Stimulated activated CD4-positive, alpha-beta T cell treated with anti-CD3 and anti-CD28 coated beads, Interleukin-2, amount 100 ng/mL, for 24 hours (primary cell): ENCODE measurements around the gene GNS.

Source experiments
- DNase-seq, 2 donors: peaks; one replicate each; pipeline ENCODE4 v3.0.0-alpha.2; 2020

The GNS gene

DNA sequence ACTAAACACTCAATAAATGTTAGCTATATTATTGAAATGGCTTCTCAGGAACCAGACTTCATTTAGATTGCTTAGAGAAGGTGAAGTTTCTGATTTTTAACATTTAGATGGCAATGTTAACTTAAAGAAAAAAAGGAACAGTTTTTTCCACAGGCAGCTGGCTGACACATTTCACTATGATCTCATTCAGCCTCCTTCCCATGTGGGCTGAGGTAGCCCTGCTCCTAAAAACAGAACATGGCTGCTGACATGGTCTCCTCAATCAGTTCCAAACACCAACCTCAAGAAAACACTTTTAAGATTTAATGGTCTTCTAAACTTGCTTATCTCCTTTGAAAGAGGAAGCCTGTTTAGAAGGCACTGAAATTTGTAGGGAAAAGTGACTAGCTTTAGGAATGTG is 23.8 kb downstream of the GNS start:
- DNase-seq: no peak

DNA sequence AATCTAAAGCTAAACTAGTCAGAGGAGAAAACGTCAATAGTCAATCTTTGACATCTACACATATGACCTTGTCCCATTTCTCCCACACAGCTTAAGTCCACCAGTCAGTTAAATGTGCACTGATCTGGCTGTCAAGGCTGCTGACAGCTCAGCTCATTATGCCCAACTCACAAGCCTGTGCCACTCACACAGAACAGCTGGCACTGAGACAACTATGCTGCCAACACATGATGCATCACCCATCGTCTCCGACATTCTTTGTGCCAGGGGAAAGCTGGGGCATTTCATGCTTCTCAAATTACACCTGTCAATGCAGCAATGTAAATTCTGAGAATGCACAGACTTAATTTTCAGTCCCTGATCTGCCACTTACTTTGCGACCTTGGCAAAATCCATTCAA is 25.3 kb downstream of the GNS start:
- no peak for DNase-seq

DNA sequence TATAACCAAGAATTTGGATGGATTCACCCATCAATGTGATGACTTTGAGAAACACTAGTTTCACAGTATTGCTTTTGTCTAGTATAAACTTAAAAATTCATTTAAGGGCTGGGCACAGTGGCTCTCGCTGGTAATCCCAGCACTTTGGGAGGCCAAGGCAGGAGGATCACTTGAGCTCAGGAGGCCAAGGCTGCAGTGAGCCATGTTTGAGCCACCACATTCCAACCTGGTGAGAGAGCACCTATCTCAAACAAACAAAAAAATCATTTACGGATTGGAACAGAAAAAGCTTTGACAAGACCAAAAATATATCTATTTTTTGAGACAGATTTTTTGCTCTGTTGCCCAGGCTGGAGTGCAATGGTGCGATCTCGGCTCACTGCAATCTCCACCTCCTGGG is 27.5 kb downstream of the GNS start:
- DNase-seq: no peak

DNA sequence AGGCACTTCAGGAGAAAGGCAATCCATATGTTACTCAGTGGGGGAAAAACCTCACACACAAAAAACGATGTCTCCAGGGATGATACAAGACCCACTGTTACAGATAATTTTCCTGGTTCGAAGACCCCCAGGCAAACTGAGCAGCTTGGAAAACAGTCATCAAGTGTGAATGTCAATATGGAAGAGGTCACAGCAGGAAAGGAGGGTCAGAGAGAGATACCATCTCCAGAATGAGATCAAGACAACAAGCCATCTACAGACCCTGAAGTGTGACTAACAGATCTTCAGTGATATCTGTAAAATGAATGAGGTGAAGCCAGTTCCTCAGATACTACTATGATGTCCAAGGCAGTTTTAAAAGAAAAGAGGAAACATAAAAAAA is 28.6 kb downstream of the GNS start:
- no peak for DNase-seq

DNA sequence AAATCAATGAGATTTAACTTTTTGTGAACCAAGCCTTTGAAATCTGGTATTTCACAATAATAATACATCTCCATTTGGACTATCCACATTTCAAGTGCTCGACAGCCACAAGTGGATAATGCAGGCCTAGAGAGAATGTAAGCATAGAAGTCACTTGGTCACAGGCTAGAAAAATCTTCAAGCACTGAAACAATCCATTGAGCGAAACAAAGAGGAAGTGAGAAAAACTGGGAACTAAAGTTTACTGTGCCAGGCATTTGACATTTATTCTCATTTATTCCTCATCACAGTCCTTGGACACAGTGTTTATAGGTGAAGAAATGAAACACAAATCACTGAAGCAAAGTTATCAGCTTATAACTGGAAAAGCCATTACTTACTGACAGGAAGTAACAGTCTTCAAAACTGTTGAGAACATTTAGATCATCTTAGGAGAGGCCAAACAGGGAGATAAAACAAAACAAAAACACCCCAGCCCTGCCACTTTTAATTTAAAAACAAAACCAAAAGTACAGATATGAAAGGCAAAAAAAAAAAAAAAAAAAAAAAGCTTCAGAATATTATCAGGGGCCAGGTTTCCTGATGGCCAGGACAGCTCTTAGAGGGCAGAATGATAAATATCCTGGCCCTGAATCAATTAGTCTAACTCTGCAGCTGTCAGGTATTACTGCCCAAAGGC is 29.2 kb downstream of the GNS start:
- no peak for DNase-seq

DNA sequence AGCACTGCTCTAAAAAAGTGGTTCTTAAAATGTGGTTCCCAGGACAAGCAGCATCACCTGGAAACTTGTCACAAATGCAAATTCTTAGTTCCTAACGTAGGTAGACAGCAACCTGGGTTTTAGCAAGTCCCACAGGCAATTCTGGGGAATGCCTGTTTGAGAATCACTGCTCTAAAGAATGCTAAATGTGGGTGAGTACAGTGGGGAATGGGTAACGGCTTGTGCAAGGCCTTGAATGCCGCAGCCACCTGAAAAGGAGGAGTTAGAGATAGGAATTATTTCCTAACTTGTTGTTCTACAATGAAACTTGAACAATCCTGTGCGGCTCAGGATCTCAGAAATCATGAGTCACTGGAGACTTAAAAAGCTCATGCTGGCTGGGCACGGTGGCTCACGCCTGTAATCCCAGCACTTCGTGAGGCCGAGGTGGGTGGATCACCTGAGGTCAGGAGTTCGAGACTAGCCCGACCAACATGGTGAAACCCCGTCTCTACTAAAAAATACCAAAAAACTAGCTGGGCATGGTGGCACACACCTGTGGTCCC is 34.9 kb downstream of the GNS start:
- DNase-seq: no peak

DNA sequence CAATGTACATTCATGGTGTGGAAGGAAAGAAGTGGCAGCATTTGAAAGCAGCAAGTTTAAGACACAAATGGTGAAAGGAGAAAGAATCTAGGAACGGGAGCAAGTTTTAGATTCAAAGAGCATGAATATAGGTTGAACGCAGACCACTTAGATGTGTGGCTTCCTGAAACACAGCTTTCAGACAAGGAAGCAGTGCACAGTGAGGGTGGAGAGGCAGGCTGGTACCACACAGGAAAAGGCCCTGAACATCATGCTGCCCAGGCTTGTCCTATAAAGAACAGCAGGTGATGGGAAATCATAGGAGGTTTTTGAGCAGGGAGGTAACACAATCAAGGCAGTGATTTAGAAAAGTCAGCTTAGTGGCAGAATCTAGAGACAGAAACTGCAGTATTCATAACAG is 35.6 kb downstream of the GNS start:
- DNase-seq: no peak

DNA sequence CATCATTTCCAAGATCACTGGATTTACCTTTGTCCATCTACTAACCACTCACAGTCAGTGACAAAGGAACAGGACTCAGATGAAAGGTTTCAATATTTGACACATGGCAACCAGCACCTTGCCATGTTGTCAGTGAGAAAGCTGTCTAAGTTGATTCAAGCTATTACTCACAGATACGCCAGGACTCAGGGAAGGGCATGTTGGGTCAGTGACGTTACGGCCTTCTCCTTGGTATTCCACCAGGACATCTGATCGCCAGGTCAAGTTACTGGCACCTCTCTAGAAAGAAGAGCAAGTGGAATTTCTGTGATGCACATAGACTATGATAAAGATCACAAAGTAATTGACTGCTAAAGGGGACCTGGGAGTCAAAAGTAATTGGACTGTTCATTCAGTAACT is 36.4 kb downstream of the GNS start:
- no peak for DNase-seq

DNA sequence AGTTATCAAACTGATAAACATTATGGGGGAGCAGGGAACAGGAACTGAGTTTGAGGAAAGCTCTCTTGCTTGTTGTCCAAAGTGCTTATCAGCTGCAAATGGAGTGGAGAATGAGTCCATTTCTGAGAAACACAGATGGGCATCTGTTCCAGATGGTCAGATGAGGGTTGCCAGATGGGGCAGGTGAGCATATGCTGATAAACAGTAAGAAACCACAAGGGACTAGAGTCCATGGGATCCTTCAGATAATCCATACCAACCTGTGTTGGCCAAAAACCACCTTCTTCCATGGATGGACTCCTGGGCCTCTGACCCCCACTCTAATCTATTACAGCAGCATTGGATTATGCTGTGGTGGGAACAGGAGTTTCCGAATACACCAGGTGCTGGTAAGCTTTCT is 38.3 kb downstream of the GNS start:
- DNase-seq: no peak

DNA sequence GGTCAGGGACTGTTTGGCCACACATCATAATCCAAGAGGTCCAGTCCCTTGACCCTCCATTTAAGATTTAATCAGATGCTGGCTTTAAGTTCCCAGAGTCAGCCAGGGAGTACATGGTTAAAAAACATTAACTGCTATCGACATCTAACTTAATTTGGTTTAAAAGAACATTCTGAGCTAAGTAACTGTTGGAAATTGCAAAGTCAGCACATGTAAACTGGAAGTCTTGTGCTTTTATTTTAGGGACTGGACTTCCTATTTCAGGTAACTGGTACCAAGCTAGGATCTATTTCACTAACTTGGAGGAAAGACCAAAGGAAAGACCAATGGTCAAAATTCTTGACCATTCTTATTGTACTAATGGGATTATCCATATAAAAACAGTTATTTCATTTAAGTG is 40.6 kb downstream of the GNS start:
- DNase-seq: no peak

DNA sequence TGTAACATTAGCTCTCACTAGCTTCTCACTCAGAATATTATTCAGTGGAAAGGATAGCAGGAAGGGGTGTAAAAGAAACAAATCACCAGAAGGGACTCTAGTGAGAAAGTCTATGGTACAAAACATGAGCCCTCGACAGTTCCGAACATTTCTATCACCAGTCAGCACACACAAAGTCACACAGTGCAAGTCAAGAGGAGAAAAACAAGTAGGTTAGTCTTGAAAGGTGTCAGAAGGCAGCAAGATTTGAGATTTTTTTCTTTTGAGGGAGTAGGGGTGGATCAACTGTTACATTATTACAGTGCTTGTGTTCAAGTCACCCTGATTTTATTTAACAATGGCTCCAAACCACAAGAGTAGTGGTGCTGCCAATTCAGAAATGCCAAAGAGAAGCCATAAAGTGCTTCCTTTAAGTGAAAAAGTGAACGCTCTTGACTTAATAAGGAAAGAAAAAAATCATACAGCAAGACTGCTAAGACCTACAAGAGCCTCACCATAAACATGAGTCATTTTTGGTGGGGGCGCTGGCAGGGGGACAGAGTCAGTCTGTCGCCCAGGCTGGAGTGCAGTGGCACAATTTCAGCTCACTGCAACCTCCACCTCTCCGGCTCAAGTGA is 42.3 kb downstream of the GNS start:
- no peak for DNase-seq

DNA sequence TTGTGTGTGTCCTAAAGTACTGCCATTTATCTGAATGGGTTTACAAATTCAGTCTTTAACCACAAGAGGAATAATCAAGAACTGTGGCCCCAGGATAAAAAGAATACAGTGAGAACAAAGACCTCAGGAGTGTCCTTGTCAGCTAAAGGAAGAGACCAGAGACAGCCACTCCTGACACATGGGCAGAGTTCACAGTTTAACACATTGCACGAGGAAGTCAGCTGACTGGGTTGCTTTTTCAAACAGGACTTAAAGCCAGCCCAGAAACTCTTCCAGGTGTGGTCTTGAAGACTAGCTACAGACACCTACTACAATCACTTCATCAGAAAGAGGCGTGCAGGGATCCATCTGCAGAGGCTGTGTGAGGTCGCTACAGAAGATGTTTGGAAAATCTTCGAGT is 42.8 kb downstream of the GNS start:
- no peak for DNase-seq

DNA sequence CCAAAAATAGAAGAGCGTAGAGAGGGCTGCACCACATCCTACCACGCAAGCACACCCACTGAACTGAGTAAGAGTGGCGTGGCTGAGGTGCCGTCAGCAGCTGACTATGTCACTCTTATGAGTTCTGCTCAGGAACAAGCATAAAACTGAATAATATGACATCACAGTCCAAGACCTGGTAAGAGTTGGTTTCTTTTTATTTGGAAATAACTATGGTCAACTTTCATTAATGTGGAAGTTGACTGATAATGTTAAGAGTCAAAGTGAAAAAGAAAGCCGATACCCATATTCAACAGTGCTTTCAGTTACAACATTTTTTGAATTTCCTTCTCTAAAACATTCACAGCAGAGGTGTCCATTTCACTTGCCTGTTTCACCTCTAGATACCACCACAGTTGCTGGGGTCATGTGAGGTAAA is 44.6 kb downstream of the GNS start:
- DNase-seq: no peak

DNA sequence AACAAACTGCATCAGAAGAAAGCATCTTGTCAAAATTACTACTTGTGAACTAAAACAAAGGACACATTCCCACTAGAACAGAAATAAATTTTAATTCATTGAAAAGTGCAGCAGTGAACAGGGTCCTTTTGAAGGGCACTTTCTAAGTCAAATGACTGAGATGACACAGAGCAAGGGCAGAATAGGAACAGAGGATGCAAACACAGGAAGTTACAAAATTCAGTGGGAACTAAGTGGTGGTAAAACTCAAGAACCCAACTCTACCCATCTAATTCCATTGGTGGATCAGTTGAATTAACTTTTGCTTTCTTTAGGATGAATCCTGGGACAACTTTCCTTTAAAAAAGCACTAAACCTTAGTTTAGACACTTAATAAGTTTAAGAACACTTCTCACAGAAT is 45.8 kb downstream of the GNS start:
- no peak for DNase-seq

DNA sequence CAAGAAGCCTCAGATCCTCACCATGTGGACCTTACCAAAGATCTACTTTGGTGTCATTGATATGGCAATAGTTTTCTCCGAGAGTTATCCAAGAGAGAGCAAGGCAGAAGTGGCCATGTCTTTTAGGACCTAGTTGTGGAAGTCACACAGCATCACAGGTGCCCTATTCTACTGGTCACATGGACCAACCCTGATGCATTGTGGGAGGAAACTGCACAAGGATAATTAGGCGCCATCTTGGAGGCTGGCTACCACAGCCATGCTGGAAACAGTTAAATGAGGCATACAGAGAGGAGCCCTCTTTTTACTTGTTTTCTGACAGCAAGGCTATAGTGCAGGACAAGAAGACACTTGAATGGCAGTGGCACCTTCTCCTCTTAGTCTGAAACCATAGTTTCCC is 49.8 kb downstream of the GNS start:
- no peak for DNase-seq

DNA sequence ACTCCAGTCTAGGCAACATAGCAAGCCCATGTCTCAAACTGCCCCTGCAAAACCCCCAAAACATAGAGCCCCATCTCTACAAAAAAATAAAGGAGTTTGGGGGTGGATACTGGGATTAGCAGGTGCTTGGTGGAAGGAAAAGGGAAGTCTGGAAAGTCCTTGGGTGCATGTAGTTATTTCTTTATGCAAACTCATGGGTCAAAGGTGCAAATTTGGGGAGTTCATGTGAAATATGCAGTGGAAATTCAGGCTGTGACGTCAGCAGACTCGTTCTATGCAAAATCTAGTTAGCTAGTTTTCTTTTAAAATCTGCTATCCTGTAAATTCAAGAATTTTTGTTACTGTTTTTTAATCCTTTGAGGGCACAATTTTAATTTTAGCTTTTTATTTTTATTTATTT is 51.3 kb downstream of the GNS start:
- DNase-seq: no peak

DNA sequence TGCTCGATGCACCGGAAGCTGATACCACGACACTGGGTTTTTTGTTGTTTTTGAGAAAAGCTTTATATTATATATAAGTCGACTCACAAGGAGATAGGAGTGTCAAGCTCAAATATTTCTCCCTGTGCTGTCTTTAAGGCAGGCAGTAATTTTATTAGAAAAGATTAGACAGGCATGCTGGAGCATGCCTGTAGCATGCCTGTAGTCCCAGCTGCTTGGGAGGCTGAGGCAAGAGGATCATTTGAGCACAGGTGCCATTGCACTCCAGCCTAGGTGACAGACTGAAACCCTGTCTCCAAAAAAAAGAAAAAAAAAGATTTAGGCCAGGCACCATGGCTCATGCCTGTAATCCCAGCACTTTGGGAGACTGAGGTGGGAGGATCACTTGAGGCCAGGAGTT is 51.8 kb downstream of the GNS start:
- DNase-seq: no peak

DNA sequence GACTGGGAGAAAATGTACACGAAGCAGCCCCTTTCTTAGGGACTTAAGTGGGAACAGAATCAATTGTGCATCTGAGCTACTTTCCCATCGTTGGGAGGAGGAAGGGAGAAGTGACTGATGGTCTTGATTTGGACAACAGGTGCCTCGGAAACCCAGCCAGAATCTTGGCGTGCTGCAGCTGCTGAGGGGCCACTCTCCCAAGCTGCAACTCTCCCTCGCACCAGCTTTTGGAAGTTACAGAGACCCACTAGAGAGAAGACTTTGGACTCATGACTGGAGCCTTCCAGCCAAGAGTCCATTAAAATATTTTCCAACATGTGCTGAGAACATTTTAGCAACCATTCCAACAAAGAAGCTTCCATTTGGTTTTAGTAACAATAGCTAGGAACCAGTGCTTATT is 52.3 kb downstream of the GNS start:
- no peak for DNase-seq

DNA sequence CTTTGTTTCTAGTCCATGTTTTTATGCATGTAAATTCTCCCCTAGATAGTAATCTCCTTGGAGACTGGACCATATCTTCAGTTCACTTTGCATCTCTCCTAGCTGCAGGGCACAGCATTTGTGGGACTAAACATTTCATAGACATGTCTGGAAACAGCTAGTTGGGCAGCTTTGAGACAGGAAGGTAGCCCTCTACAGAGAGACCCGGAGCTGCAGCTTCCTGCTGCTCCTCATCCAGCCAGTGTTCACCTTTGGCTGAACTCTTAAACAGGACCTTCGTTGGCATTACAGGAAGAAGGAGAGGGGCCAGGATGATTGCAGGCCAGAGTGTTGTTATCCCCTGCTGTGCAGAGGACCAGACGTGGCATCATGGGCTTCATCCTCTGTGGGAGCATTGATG is 52.9 kb downstream of the GNS start:
- DNase-seq: no peak

DNA sequence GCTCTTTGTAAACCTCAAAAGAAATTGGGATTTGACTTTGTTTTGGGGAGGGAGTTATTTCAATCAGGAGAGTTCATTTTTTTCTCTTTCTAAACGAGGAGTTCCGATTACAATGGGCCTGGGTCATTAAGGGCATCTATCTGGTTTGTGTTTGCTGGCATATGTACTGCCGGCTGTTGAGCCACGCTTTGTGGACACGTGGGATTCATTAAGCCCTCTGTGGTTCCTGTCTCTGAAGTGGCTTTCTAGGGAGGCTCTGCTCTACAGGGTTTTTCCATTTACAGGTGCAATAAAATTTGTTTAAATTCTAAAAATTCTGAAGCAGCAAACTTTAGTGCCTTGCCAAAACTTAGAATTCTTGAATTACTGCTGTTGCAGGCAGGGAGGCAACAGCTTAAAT is 57.9 kb downstream of the GNS start:
- DNase-seq: no peak

DNA sequence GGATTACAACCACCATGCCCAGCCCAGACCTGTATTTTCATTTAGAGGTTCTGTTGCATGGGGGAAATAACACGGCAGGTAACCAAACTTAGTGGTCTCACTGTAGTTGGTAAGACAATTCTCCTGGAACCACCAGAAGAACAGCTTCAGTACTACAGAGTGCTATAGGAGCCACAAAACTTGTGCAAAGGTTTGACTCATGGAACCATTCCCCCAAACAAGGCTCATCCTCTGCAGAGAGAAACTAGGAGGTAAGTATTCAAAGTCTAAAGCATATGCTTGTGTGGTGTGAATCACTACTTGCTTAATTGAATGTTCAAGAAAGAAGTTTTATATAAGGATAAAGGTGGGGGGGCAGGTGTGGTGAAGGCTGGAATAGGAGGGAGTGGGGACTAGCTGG is 58.7 kb downstream of the GNS start:
- DNase-seq: no peak

DNA sequence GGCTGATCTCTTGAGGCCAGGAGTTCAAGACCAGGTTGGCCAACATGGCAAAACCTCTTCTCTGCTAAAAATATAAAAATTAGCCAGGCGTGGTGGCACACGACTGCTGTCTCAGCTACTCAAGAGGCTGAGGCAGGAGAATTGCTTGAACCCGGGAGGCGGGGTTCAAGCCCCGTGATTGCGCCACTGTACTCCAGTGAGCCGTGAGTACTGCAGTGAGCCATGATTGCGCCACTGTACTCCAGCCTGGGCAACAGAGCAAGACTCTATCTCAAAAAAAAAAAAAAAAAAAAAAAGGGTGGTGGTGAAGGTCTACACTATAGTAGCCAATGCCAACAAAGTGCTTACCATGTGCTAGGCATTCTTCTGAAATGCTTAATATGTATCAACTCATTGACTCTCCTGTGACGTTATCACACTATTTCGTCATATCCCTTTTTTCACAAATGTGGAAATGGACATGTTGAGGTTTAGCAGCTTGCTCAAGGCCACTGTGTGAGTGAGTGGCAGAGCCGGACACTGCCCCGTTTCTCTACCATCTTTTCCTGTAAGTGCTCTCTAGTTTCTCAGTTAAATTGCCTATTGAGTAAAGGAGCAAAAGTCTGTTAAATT is 59.6 kb downstream of the GNS start:
- DNase-seq: no peak

DNA sequence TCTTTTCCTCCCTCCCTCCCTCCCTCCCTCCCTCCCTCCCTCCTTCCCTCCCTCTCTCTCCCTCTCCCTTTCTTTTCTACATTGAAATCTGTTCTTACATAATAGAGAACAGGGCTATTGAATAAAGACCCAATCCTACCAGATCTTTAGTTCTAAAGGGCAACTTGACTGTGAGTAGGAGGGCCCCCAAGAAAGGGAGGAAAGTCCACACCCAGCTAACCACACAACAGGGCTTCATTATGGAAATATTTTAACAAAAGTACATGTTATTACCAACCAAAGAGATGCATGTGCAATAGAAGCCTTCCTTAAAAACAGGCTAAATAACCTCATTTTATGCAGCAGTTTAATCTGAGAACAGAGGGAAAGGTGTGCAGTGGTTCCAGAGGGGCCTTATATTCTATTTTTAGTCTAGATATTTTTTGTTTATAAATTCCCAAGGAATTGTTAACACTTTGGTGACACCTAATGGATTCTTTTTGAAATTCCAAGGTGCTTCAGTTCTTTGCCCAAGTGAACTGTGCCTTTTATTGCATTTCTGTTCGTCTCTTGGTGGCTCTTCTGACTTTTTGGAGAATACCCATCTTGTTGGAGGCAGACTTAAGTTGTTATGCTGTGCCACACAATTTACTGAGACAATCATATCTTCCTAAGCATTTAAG is 63.0 kb downstream of the GNS start:
- DNase-seq: no peak

DNA sequence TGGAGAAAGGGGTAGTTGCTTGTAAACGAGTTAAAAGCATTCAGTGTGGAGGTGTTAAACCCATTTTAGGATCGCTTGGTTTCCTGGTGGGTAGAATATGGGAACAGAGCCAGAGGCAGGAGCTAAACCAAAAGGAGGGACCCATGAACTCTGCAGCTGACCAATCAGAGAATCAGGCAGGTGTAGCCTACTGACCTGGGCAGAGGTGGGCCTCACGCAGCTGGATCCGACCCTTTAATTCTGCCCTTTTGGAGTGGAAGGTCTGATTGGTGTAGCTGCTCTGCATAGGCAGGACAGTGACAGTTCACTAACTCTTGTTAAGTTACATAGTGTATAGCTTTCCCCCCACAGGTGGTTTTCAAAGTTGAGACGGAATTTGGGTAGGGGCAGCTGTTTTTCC is 63.7 kb downstream of the GNS start:
- no peak for DNase-seq
